BLaER1 (cell line): ENCODE data around the gene IQCH.

Experiments used
- H3K27ac ChIP-seq: shearing (Covaris generic); formaldehyde crosslinking; 2 replicates; pipeline ENCODE4 v1.8.1; 2022
- H3K27me3 ChIP-seq: shearing (Covaris generic); formaldehyde crosslinking; 2 replicates; pipeline ENCODE4 v1.8.1; 2022
- H3K36me3 ChIP-seq: shearing (Covaris generic); formaldehyde crosslinking; 2 replicates; pipeline ENCODE4 v1.8.1; 2022
- H3K4me1 ChIP-seq: shearing (Covaris generic); formaldehyde crosslinking; 2 replicates; pipeline ENCODE4 v1.8.1; 2022
- H3K4me2 ChIP-seq: shearing (Covaris generic); formaldehyde crosslinking; 2 replicates; pipeline ENCODE4 v1.8.1; 2022
- H3K4me3 ChIP-seq: shearing (Covaris generic); formaldehyde crosslinking; 2 replicates; pipeline ENCODE4 v1.8.1; 2022
- H3K9ac ChIP-seq: shearing (Covaris generic); formaldehyde crosslinking; 2 replicates; pipeline ENCODE4 v1.8.1; 2022
- H3K9me3 ChIP-seq: shearing (Covaris generic); formaldehyde crosslinking; 2 replicates; pipeline ENCODE4 v1.8.1; 2022
- H4K20me1 ChIP-seq: shearing (Covaris generic); formaldehyde crosslinking; 2 replicates; pipeline ENCODE4 v1.8.1; 2022
- Cebpa-rat ChIP-seq: shearing (Covaris generic); IDR thresholded peaks from 2 replicates; pipeline ENCODE4 v1.8.1; 2022

The IQCH gene

DNA sequence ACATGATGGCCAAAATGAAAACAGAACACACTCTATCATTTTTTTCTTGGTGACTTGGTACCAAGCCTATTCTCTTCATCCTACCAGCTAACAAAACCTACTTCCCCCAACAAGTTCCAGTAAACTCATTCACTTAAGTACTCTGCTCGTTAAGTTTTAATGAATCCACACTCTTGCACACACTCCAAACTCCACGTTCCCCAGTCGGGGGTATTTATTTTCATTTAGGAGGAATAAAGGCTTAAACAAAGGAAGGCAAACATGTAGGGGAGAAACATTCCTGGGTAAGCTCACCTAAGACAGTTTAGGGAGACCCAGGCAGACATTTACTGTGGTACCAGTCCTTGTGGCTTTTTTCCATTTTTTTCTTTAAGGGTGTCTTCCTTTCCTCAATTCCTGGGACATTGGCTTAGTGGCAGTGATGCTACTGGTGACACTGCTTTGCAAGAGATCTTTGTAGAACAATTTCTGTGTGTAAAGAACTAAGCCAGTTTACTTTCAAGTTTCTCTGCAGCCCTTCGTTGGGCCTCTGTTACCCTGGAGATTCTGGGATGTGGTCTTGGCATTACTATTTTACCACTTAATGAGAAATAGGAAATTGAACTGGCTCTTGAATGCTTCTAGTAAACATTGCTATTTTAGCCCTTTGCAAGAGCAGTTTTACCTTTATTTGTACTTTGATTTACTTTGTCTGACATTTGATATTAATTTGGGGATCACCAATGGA, 149.0 kb downstream of the IQCH start:
- Histone ChIP-seq H3K9ac (no peak overlapping the region), H3K4me2 (no peak overlapping the region), H3K9me3 (no peaks in the 10 kb centered on the region), H3K36me3 (no peaks in the 10 kb centered on the region), H3K27me3 (no peaks in the 10 kb centered on the region), H3K27ac (no peak overlapping the region), H3K4me1 (no peaks in the 10 kb centered on the region), H3K4me3 (no peak overlapping the region), H4K20me1 (no peaks in the 10 kb centered on the region)
- TF ChIP-seq Cebpa-rat = no peak

- Histone ChIP-seq H4K20me1 (no peaks in the 10 kb centered on the region), H3K4me3 (no peak overlapping the region), H3K4me2 (no peak overlapping the region), H3K9ac (no peak overlapping the region), H3K27me3 (no peaks in the 10 kb centered on the region), H3K9me3 (no peaks in the 10 kb centered on the region), H3K27ac (no peak overlapping the region), H3K36me3 (no peaks in the 10 kb centered on the region), H3K4me1 (no peaks in the 10 kb centered on the region)
- TF ChIP-seq Cebpa-rat = no peak
Measured at GRCh38 chr15:67405208-67406191, 150.9 kb downstream of the IQCH start.

- no peaks in the 10 kb centered on the region for H3K36me3 ChIP-seq
- H4K20me1 ChIP-seq = no peaks in the 10 kb centered on the region
- H3K4me2 ChIP-seq = no peak overlapping the region
- H3K4me3 ChIP-seq = no peak overlapping the region
- no peak overlapping the region for H3K9ac ChIP-seq
- H3K27ac ChIP-seq = no peak overlapping the region
- H3K4me1 ChIP-seq = no peaks in the 10 kb centered on the region
- TF ChIP-seq Cebpa-rat = no peak
- H3K9me3 ChIP-seq = no peaks in the 10 kb centered on the region
- H3K27me3 ChIP-seq = no peaks in the 10 kb centered on the region
Measured at GRCh38 chr15:67406257-67406861, 151.8 kb downstream of the IQCH start.

- H3K27ac ChIP-seq = no peak overlapping the region
- TF ChIP-seq Cebpa-rat = no peak
- no peak overlapping the region for H3K4me2 ChIP-seq
- H3K4me1 ChIP-seq = no peaks in the 10 kb centered on the region
- H3K9me3 ChIP-seq = no peaks in the 10 kb centered on the region
- H3K4me3 ChIP-seq = no peak overlapping the region
- H3K9ac ChIP-seq = no peak overlapping the region
- no peaks in the 10 kb centered on the region for H3K27me3 ChIP-seq
- no peaks in the 10 kb centered on the region for H4K20me1 ChIP-seq
- H3K36me3 ChIP-seq = no peaks in the 10 kb centered on the region
Measured at GRCh38 chr15:67407786-67408185, 153.2 kb downstream of the IQCH start.

DNA sequence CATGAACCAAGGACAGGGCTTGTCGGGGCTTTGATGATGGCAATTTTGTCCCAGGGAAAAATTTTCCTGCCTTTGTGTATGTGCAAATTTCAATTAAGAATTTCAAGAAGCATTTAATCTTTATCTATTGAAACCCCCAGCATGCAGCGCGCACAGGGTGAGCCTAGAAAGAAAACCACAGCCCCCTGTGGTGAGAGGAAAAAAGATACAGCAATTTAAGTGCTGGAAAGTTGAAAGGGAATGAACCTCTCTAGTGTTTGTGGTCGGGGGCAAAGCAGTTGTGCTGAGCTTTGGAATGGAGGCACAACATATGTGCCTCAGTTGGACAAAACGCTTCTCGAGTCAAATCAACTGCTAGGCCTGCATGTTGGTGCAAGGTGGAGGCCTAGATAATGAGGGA, 154.6 kb downstream of the IQCH start:
- Histone ChIP-seq H3K9me3 (no peaks in the 10 kb centered on the region), H3K4me3 (no peak overlapping the region), H3K27me3 (no peaks in the 10 kb centered on the region), H3K36me3 (no peaks in the 10 kb centered on the region), H3K4me2 (no peak overlapping the region), H3K9ac (no peak overlapping the region), H3K27ac (no peak overlapping the region), H3K4me1 (peaks cover 7% of the 10 kb centered on the region), H4K20me1 (no peaks in the 10 kb centered on the region)
- TF ChIP-seq Cebpa-rat = no peak

- Histone ChIP-seq H3K4me2 (no peak overlapping the region), H3K27me3 (no peaks in the 10 kb centered on the region), H3K9ac (no peak overlapping the region), H3K4me1 (peaks cover 17% of the 10 kb centered on the region), H3K36me3 (no peaks in the 10 kb centered on the region), H4K20me1 (no peaks in the 10 kb centered on the region), H3K27ac (no peak overlapping the region), H3K4me3 (no peak overlapping the region), H3K9me3 (no peaks in the 10 kb centered on the region)
- no peak for TF ChIP-seq Cebpa-rat
Measured at GRCh38 chr15:67411486-67411885, 156.9 kb downstream of the IQCH start.

DNA sequence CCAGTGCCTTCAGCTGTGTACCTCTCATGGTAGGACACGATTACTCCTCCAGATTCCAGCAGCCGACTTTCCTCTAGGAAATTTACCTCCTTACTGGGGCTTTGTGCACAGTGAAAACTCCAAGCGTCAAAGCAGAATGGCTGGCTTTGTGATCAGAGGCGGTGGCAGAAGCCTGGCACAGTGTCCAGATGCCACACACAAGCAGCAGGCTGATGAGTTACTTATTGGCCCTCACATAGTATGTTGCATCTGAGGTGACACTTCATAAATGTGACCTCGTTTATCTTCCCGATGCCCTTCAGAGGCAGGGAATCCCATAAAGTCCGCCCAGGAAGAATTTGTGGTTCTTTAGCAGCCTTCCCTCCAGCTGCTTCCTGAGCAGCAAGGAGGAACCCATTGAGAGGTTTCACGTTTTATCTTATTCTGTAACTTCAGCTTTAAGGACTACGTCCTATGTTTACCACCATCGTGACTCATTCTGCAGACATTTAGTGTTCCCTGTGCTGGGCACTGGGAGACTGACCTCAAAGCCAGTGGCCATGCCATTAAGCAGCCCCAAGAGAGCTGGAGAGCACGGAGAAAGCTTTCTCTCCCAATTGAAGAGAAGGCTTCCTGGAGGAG, 159.3 kb downstream of the IQCH start:
- no peaks in the 10 kb centered on the region for H3K36me3 ChIP-seq
- no peaks in the 10 kb centered on the region for H3K9me3 ChIP-seq
- H3K9ac ChIP-seq = no peak overlapping the region
- H3K4me1 ChIP-seq = peaks cover 17% of the 10 kb centered on the region
- no peak overlapping the region for H3K27ac ChIP-seq
- H3K27me3 ChIP-seq = no peaks in the 10 kb centered on the region
- H4K20me1 ChIP-seq = no peaks in the 10 kb centered on the region
- peak overlapping the region; percentile 49 for H3K4me2 ChIP-seq
- TF ChIP-seq Cebpa-rat = no peak
- H3K4me3 ChIP-seq = no peak overlapping the region

DNA sequence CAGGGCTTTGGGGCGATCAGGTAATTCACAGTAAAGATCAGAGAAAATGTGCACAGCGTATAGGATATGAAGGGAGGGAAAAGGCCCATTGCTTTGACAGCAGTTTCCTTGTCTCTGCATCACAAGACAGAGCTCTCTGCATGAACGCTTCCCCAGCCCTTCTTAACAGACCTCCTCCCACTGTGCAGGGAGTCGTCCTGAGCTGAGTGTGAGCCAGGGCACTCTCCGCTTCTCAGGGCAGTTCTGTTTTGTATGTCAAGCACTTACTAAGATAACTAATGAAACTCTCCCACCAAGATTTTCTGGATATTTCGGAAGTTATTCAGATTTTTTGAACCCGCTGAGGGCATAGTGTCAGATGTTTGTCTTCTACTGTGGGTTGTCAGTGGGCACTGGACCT, 160.6 kb downstream of the IQCH start:
- H3K9ac ChIP-seq = no peak overlapping the region
- no peaks in the 10 kb centered on the region for H3K27me3 ChIP-seq
- peaks cover 17% of the 10 kb centered on the region for H3K4me1 ChIP-seq
- H3K9me3 ChIP-seq = no peaks in the 10 kb centered on the region
- no peaks in the 10 kb centered on the region for H3K36me3 ChIP-seq
- no peak for TF ChIP-seq Cebpa-rat
- H4K20me1 ChIP-seq = no peaks in the 10 kb centered on the region
- H3K27ac ChIP-seq = no peak overlapping the region
- no peak overlapping the region for H3K4me2 ChIP-seq
- H3K4me3 ChIP-seq = no peak overlapping the region

DNA sequence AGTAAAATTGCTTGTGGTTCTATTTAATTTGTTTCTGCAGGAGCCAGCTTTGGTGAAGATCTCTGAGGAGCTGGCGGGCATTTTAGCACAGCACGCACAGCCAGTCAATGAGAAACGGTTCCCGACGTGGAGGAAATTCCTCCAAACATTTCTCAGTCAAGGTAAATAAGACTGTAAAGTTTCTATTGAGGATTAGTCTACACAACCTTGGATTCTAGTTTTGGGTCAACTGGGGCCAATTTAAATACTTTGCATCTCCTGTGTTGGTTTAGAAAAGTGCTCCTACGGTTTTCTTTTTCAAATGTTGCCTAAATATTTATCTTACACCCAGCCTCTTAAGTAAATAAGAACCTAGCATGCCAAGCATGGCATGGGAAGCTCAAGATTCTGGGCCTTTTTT, 162.3 kb downstream of the IQCH start:
- TF ChIP-seq Cebpa-rat = no peak
- Histone ChIP-seq H3K4me1 (peaks cover 17% of the 10 kb centered on the region), H3K27me3 (no peaks in the 10 kb centered on the region), H4K20me1 (no peaks in the 10 kb centered on the region), H3K4me3 (no peak overlapping the region), H3K27ac (no peak overlapping the region), H3K36me3 (no peaks in the 10 kb centered on the region), H3K9me3 (no peaks in the 10 kb centered on the region), H3K9ac (no peak overlapping the region), H3K4me2 (no peak overlapping the region)

- Histone ChIP-seq H3K4me2 (no peak overlapping the region), H3K27me3 (no peaks in the 10 kb centered on the region), H3K4me3 (no peak overlapping the region), H3K27ac (no peak overlapping the region), H3K9ac (no peak overlapping the region), H3K36me3 (no peaks in the 10 kb centered on the region), H4K20me1 (no peaks in the 10 kb centered on the region), H3K9me3 (no peaks in the 10 kb centered on the region), H3K4me1 (peaks cover 7% of the 10 kb centered on the region)
- no peak for TF ChIP-seq Cebpa-rat
Measured at GRCh38 chr15:67419705-67420104, 165.1 kb downstream of the IQCH start.
